ENCODE data around the gene TLCD4.

DNA sequence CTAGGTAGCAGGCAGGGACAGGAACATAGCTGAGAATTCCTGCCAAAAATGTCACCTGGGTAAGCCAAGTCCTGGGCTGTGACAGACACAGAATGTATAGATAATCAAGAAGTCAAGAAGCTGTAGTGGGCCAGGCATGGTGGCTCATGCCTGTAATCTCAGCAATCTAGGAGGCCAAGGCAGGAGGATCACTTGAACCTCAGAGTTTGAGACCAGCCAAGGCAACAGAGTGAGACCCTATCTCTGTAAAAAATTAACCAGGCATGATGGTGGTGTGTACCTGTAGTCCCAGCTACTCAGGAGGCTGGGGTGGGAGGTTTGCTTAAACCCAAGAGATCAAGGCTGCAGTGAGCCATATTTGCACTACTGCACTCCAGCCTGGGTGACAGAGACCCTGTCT is 41.1 kb upstream of the TLCD4 start:
- TF ChIP-seq, protein P1, sequence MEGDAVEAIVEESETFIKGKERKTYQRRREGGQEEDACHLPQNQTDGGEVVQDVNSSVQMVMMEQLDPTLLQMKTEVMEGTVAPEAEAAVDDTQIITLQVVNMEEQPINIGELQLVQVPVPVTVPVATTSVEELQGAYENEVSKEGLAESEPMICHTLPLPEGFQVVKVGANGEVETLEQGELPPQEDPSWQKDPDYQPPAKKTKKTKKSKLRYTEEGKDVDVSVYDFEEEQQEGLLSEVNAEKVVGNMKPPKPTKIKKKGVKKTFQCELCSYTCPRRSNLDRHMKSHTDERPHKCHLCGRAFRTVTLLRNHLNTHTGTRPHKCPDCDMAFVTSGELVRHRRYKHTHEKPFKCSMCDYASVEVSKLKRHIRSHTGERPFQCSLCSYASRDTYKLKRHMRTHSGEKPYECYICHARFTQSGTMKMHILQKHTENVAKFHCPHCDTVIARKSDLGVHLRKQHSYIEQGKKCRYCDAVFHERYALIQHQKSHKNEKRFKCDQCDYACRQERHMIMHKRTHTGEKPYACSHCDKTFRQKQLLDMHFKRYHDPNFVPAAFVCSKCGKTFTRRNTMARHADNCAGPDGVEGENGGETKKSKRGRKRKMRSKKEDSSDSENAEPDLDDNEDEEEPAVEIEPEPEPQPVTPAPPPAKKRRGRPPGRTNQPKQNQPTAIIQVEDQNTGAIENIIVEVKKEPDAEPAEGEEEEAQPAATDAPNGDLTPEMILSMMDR (IDR thresholded peaks at IDR 0.05; ENCODE audit: control extremely low read depth in 1 of 3, insufficient read depth in 1 of 3, low read depth in 1 of 3, low read length in 3 of 3), result no peak
- TF ChIP-seq YY1 (IDR thresholded peaks at IDR 0.05; ENCODE audit: low read depth, low read length), result no peak
- TF ChIP-seq, protein P2, sequence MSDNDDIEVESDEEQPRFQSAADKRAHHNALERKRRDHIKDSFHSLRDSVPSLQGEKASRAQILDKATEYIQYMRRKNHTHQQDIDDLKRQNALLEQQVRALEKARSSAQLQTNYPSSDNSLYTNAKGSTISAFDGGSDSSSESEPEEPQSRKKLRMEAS (IDR thresholded peaks at IDR 0.05), result no peak
- TF ChIP-seq, protein P3, sequence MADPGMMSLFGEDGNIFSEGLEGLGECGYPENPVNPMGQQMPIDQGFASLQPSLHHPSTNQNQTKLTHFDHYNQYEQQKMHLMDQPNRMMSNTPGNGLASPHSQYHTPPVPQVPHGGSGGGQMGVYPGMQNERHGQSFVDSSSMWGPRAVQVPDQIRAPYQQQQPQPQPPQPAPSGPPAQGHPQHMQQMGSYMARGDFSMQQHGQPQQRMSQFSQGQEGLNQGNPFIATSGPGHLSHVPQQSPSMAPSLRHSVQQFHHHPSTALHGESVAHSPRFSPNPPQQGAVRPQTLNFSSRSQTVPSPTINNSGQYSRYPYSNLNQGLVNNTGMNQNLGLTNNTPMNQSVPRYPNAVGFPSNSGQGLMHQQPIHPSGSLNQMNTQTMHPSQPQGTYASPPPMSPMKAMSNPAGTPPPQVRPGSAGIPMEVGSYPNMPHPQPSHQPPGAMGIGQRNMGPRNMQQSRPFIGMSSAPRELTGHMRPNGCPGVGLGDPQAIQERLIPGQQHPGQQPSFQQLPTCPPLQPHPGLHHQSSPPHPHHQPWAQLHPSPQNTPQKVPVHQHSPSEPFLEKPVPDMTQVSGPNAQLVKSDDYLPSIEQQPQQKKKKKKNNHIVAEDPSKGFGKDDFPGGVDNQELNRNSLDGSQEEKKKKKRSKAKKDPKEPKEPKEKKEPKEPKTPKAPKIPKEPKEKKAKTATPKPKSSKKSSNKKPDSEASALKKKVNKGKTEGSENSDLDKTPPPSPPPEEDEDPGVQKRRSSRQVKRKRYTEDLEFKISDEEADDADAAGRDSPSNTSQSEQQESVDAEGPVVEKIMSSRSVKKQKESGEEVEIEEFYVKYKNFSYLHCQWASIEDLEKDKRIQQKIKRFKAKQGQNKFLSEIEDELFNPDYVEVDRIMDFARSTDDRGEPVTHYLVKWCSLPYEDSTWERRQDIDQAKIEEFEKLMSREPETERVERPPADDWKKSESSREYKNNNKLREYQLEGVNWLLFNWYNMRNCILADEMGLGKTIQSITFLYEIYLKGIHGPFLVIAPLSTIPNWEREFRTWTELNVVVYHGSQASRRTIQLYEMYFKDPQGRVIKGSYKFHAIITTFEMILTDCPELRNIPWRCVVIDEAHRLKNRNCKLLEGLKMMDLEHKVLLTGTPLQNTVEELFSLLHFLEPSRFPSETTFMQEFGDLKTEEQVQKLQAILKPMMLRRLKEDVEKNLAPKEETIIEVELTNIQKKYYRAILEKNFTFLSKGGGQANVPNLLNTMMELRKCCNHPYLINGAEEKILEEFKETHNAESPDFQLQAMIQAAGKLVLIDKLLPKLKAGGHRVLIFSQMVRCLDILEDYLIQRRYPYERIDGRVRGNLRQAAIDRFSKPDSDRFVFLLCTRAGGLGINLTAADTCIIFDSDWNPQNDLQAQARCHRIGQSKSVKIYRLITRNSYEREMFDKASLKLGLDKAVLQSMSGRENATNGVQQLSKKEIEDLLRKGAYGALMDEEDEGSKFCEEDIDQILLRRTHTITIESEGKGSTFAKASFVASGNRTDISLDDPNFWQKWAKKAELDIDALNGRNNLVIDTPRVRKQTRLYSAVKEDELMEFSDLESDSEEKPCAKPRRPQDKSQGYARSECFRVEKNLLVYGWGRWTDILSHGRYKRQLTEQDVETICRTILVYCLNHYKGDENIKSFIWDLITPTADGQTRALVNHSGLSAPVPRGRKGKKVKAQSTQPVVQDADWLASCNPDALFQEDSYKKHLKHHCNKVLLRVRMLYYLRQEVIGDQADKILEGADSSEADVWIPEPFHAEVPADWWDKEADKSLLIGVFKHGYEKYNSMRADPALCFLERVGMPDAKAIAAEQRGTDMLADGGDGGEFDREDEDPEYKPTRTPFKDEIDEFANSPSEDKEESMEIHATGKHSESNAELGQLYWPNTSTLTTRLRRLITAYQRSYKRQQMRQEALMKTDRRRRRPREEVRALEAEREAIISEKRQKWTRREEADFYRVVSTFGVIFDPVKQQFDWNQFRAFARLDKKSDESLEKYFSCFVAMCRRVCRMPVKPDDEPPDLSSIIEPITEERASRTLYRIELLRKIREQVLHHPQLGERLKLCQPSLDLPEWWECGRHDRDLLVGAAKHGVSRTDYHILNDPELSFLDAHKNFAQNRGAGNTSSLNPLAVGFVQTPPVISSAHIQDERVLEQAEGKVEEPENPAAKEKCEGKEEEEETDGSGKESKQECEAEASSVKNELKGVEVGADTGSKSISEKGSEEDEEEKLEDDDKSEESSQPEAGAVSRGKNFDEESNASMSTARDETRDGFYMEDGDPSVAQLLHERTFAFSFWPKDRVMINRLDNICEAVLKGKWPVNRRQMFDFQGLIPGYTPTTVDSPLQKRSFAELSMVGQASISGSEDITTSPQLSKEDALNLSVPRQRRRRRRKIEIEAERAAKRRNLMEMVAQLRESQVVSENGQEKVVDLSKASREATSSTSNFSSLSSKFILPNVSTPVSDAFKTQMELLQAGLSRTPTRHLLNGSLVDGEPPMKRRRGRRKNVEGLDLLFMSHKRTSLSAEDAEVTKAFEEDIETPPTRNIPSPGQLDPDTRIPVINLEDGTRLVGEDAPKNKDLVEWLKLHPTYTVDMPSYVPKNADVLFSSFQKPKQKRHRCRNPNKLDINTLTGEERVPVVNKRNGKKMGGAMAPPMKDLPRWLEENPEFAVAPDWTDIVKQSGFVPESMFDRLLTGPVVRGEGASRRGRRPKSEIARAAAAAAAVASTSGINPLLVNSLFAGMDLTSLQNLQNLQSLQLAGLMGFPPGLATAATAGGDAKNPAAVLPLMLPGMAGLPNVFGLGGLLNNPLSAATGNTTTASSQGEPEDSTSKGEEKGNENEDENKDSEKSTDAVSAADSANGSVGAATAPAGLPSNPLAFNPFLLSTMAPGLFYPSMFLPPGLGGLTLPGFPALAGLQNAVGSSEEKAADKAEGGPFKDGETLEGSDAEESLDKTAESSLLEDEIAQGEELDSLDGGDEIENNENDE (IDR thresholded peaks at IDR 0.05; ENCODE audit: insufficient replicate concordance, low read length), result no peak
- no peak for TF ChIP-seq ZNF274 (IDR thresholded peaks at IDR 0.05; ENCODE audit: borderline replicate concordance, extremely low read depth, low read length)

All from H1 (cell line).